ENCODE results near the gene PIGH.

Gene PIGH

GRCh38 chr14:67575684-67576083 lies 24.4 kb downstream of the PIGH start:
- no peak for DNase-seq (ENCODE audit: low read depth)
- TF ChIP-seq CTCF (conservative IDR thresholded peaks at IDR 0.05; ENCODE audit: control insufficient read depth, insufficient read depth, low read depth, low read length) = no peak
- no peak overlapping the region for H3K4me3 ChIP-seq (ENCODE audit: control insufficient read depth, low read depth, low read length)

- TF ChIP-seq CTCF (conservative IDR thresholded peaks at IDR 0.05; ENCODE audit: control insufficient read depth, insufficient read depth, low read depth, low read length) = no peak
- H3K4me3 ChIP-seq (ENCODE audit: control insufficient read depth, low read depth, low read length) = no peak overlapping the region
- no peak for DNase-seq (ENCODE audit: low read depth)
Measured at GRCh38 chr14:67574806-67575205, 25.3 kb downstream of the PIGH start.

GRCh38 chr14:67574156-67574555 lies 25.9 kb downstream of the PIGH start:
- no peak overlapping the region for H3K4me3 ChIP-seq (ENCODE audit: control insufficient read depth, low read depth, low read length)
- no peak for TF ChIP-seq CTCF (conservative IDR thresholded peaks at IDR 0.05; ENCODE audit: control insufficient read depth, insufficient read depth, low read depth, low read length)
- no peak for DNase-seq (ENCODE audit: low read depth)

- no peak for DNase-seq (ENCODE audit: low read depth)
- H3K4me3 ChIP-seq (ENCODE audit: control insufficient read depth, low read depth, low read length) = no peak overlapping the region
- TF ChIP-seq CTCF (conservative IDR thresholded peaks at IDR 0.05; ENCODE audit: control insufficient read depth, insufficient read depth, low read depth, low read length) = no peak
Measured at GRCh38 chr14:67573228-67574010, 26.6 kb downstream of the PIGH start.

GRCh38 chr14:67572608-67573007 lies 27.5 kb downstream of the PIGH start:
- no peak for TF ChIP-seq CTCF (conservative IDR thresholded peaks at IDR 0.05; ENCODE audit: control insufficient read depth, insufficient read depth, low read depth, low read length)
- DNase-seq (ENCODE audit: low read depth) = no peak
- H3K4me3 ChIP-seq (ENCODE audit: control insufficient read depth, low read depth, low read length) = no peak overlapping the region

- no peak for DNase-seq (ENCODE audit: low read depth)
- TF ChIP-seq CTCF (conservative IDR thresholded peaks at IDR 0.05; ENCODE audit: control insufficient read depth, insufficient read depth, low read depth, low read length) = no peak
- H3K4me3 ChIP-seq (ENCODE audit: control insufficient read depth, low read depth, low read length) = no peak overlapping the region
Measured at GRCh38 chr14:67571991-67572323, 28.1 kb downstream of the PIGH start.
